Stimulated activated CD8-positive, alpha-beta memory T cell treated with anti-CD3 and anti-CD28 coated beads, Interleukin-7, amount 100 ng/mL, for 24 hours (primary cell): ENCODE results near the gene MME.

Source experiments
- DNase-seq: peaks from one replicate; pipeline ENCODE4 v3.0.0-alpha.2; 2020; ENCODE audit warnings: low read depth

MME gene

DNA sequence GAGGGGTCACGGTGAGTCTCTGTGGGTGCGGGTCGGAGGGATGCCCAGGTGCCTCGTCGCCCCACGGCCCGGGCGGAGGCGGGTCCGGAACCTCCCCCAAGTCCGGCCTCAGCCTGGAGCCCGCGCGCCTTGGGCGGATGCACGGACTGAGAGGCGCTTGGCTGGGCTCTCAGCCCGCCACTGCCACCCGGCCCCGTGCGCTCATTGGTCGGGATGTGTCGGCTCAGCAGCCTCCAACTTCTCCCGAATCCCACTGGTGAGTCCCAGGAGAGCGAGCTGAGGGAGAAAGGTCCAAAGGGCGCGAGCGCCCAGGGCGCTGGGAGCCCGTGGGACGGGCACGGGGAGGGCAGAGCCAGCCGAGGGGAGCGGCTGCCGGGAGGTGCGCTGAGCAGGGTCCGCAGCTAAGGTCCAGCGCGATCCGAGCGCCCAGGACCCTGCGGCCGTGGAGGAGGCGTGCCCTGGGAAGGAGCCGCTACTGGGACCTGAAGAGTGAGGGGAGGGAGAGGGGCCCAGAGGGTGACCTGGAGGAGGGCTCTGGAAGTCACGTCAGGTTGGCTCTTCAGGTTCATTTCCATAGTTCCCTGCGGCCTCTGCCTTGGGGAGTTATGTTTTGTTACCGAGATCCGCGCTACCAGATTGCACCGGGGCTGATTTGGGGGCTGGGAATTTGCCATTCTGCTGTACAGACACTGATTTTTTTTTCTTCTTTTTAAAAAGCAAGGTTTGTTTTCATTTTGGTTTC lies at the start of gene MME:
TSS of gene MME (plus strand) at position 574 of the 742 bp plus-strand sequence. CDS start 3,849 bp downstream, outside the sequence.
- DNase-seq = no peak

DNA sequence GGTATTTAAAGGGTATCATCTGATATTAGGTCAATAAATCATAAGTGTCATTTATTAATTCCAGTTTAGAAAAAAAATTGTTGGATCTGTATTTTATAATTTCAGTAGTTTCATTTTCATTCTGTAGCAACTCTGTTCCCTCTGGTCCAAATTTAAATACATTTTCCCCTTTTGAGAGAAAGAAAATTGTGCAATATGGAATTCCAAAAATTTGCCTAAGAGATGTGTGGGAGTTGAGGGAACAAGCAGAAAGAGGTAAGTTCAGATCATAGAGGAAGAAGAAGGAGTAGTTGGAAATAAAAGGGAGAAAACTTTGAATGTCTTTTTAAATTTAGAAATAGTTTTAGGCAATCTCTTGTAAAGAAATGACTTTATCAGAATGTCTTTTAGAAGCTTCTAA lies 48.9 kb upstream of the MME start:
- no peak for DNase-seq

DNA sequence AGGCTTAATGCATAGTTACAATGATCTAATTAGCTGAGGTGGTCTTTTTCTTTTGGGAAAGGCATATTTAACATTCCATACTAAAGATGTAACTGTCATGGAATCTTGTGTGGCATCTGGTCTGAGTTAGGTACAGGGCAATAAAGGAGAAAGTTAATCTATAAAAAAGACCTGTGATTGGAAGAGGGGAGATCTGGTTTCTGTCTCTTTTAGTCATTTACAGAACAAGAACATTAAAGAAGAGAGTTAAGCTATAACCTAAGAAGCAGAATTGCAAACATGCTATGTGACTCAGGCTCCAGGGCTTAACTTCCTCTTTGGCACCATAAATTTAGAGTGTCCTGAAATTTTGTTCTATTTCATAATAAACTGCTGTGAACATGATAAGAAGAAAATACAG lies 47.2 kb upstream of the MME start:
- DNase-seq = no peak

DNA sequence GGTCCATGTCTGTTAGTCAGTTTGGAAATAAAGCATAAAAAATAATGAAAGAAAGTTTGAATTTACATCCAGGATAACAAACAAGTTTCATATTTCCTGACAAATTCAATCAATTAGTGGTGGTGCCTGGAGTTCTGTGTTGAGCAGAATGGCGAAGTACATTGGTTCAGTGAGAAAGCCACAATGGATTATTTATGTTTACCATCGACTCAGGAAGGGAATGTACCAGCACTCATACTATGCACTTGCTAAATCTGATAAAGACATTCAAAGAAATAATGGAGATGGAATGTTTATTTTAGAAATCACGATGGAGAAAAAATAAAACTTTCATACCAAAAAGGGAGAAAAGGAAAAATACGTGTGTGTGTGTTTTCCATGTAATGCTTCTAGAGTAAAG lies 45.3 kb upstream of the MME start:
- DNase-seq = no peak

DNA sequence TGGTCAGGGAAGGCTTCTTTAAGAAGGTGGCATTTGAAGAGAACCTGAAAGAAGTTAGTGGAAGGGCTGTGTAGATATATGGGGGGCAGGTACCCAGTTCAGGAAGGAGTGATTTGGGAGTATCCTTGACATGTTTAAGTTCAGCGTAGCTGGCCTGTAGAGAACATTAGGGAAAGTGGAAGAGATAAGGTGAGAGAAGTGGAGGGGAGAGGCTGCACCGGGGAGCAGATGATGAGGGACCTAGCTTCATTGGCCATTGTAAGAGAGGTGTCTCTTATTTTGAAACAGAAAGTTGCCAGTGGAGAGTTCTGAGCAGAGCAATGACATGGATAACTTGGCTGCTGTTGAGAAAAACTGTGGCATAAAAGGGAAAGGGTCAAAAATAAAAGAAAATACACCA lies 44.6 kb upstream of the MME start:
- no peak for DNase-seq

DNA sequence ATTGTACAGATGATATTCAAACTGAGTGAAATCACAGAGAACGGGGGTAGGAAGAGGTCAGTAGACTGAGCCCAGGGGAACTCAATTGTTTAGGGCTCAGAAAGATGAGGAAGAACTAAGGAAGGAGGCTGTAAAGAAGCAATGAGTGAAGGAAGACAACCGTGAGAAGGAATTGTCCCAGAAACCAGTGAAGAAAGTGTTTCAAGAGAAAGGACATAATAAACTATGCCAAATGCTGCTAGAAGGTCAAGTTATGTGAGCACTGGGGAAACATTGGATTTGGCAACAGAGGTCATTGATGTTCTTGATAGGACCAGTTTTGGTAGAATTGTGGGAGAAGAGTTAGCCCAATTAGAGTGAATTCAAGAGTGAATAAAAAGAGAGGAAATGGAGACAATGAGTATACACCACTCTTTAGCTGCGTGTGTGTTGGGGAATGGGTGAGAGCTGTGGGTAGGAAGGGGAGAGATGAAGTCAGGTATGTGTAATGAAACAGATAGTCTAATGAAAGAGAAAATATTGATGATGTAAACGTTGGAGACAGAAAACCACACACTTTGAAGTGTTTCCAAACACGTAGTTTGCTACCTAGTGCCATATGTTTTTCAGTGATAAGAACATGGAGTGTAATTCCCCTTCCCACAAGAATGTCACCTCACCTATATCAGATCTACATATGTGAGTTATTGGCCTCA lies 42.5 kb upstream of the MME start:
- no peak for DNase-seq

DNA sequence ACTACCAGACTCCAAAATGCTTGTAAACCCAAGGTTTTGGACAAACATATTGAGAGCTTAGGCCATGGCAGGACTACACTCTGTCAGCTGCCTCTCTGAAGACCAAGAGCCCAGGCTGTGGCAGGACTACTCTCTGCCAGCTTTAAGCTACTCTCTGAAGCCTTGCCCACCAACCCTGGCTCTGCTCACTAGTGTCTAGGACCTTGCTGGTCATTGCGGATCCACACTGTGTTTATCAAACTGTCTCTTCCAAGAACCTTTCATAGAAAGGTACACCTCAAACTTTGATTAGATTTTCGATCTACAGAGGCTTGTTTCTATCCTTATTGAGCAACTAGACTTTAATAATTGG lies 41.9 kb upstream of the MME start:
- no peak for DNase-seq

DNA sequence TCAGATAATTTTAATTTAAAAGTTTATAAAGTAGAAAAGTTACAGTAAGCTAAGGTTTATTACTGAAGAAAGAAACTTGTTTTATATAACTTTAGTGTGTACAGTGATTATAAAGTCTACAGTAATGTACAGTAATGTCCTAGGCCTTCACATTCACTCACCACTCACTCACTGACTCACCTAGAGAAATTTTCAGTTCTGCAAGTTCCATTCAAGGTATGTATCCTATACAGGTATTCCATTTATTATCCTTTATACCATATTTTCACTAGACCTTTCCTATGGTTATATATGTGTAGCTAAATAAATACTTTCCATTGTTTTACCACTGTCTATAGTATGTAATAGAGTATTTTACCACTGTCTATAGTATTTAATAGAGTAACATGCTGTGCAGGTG lies 33.2 kb upstream of the MME start:
- DNase-seq = no peak

DNA sequence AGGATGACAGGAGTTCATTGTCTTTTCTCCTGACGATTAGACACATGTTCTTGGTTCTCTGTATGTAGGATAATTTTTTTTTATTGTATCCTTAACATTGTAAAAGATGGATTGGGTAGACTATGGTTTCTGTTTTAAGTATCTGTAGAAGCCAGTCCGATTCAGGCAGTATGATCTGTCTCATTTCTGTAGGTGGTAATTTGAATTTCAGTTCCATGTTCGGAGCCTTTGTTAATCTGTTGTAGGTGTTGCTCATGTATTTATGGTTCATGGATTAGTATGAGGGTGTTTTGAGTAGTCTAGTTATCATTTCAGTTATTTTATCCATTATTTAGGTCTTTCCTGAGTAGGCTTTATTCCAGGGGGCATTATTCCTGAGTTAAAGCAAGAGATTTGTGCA lies 32.4 kb upstream of the MME start:
- no peak for DNase-seq

DNA sequence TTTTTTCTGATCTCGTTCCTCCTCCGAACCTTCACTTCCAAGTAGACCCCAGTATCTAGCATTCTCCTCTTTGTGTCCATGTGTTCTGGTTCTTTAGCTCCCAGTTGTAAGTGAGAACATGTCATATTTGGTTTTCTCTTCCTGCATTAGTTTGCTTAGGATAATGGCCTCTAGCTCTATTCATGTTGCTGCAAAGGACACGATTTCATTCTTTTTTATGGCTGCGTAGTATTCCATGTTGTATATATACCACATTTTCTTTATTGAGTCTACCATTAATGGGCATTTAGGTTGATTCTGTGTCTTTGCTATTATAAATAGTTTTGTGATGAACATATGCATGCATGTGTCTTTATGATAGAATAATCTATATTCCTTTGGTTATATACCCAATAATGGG lies 30.2 kb upstream of the MME start:
- DNase-seq = no peak

DNA sequence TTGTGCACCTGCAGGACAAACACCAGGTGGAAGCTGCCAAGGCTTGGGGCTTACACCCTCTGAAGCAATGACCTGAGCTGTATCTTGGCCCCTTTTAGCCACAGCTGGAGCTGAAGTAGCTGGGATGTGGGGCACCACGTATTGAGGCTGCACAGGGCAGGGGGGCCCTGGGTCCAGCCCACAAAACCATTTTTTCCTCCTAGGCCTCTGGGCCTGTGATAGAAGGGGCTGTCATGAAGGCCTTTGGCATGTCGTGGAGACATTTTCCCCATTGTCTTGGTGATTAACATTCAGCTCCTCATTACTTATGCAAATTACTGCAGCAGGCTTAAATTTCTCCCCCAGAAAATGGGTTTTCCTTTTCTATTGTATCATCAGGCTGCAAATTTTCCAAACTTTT lies 27.6 kb upstream of the MME start:
- DNase-seq = no peak

DNA sequence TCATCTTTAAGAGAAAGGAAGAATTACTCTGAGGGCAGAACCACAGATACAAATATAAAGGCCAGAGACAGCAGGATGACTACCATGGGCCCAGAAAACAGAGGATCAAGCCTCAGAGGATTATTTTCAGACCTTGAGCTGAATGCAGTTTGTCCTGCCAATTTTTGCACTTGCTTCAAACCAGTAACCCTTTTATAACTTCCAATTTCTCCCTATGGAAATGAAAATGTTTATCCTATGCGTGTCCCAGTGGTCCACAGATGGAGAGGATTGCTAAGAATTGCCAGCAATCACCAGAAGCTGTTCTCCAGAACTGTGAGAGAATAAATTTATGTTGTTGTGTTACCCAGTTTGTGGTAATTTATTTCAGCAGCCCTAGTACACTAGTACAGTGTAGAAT lies 26.4 kb upstream of the MME start:
- DNase-seq = no peak

DNA sequence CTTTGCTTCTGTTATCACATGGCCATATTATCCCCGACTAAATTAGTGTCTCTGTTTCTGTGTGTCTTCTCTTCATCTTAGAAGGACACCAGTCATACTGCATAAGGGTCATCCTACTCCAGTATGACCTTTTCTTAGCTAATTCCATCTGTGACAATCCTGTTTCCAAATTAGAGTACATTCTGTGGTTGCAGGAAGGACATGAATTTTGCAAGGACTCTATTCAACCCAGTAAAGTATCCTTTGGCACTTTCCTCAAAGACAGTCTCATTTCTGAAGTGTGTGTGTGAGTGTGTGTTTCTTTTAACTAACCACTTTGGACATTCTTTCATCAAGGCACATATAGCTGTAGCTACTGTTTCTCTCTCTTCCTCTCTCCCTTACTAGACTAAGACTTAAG lies 15.2 kb upstream of the MME start:
- no peak for DNase-seq

DNA sequence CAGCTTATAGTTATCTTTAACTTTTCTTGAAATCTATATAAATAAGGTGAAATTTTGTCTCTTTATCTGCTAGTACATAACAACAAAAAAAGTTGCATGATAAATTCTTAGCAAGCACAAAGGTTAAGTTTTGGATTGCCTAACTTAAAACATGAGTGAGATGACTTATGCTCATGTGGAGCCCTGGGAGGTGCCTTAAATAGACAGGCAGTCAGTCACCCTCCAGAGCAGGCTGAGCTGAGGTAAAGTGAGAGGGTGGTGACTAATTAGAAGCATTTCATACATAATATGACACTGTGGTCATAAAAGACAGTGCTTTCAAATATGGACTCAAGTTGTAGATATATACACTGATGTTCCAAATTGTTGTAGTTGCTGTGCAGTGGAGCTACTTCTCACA lies 14.6 kb upstream of the MME start:
- no peak for DNase-seq

DNA sequence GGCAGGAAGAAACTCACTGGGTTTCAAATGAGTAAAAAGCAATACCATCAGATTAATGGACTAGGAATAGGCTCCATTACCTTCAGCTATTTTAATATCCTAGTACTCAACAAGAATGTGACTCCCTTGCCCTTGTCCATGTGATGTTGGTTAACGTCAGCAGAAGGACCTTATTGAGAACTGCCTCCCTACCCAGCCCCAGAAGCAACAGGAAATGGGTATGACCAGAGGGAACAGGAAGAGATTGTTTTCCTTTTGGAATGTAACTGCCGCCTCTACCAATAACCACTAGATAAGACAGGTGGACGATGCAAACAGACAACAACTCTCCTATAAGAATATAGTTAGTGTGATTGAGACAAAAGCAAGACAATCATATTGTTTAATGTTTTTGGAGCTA lies 10.4 kb upstream of the MME start:
- no peak for DNase-seq

DNA sequence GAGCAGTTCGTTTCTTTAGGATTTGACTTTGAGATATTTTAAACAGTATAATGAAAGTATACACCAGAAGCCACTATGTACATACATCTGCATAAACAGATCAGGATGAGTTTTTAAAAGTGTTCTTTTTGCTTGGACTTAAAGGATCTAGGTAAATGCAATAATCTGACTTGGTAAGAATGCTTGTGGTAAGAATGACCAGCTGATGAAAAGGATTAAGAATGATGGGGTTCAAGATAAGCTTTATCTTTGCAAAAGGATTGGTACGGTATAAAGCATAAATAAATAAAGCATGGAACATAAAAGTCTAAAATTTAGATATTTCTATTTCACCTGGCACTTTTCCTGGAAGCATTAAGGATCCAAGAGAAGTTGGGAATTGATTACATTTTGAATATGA lies 9.8 kb upstream of the MME start:
- DNase-seq = no peak

DNA sequence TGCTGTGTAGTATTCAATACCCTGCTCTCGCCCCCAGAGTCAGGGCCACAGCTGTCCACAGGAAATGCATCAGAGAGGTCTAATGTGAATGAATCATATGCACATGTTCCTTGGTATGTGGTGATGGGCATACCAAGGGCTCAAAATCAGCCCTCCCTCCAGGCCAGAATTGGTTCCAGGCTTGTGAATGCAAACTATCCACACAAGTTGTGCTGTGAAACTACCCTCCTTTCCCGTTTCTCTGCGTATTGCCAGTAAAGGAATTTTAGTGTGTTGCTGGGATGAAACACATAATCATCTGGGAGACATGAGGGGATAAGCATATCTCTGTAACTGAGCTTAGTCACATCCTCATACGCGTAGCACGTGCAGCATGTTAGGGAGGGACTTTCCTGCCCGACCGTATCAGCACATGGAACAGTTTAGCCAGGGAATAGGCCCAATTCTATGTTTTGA lies 9.2 kb upstream of the MME start:
- DNase-seq = no peak

DNA sequence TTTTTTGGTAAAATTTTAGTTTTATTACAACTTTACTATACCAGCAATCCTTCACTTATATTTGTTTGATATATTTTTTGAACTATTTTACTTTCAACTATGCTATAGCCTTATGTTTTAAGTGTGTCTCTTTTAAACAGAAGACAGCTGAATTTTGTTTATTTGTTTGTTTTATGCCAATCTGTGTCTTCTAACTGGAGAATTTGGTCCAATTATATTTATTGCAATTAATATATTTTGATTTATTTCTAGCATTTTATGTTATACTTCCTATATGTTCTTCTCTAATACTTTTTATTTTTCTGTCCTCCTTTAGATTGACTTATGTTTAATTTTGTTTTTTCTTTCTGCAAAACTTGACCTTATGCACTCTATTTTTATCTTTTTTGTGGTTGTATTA lies 4.9 kb upstream of the MME start:
- DNase-seq = no peak

DNA sequence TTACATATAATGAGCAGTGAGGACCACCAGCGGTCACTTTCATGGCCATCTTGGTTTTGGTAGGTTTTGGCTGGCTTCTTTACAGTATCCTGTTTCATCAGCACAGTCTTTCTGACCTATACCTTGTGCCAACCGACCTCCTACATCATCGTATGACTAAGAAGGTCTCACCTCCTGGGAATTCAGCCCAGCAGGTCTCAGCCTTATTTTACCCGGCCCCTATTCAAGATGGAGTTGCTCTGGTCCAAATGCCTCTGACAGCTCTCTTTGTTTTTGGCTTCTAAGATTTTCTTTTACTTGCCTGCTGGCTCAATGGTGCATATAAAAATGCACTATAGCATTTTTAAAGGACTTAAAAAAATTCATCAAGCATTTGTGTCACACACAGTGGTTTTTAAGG lies 3.2 kb upstream of the MME start:
- DNase-seq = no peak

DNA sequence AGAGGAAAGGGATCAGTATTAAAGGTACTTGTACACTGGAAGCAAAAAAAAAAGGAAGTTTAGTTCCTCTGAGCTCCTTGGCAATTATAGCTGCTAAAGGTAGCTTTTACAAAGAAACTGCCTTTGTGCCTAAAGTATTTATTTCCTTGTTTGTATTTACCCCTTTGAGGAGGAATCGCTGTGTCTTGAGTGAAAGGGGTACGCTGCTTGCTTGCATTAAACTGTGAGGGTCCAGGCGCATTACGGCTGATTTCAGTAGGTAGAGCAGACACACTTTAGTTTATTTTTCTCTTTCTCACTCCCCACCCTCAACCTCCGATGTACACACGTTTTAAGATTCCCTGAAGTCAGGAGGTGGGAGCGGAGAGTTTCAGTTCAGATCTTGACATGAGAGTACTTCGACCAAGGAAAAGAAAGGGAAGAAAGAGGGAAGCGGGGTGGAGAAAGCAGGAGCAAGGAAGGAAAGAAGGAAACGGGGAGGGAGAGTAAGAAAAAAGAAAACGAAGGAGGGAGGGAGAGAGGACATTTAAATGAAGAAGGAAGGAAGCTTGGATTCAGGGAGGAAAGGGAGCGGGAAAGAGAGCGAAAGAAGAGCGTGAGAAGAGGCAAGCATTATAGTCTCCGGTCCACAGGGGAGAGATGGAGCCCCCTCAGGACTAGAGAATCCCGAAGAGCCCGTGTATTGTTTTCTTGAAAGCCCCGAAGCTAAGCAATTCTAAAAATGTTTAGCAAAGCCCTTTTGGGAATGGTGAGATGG lies 1.2 kb upstream of the MME start:
- DNase-seq = no peak

DNA sequence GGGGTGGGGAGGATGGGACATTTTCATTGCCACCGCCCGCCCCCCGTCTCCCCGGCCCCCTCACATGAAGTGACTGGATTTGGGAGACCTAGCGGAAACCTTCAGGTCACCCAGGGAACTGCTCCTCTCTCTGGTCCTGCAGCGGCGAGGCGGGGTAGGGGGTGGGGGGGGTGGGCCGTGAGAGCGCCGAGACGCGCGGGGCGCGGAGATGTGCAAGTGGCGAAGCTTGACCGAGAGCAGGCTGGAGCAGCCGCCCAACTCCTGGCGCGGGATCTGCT lies 712 bp upstream of the MME start:
- DNase-seq = no peak

DNA sequence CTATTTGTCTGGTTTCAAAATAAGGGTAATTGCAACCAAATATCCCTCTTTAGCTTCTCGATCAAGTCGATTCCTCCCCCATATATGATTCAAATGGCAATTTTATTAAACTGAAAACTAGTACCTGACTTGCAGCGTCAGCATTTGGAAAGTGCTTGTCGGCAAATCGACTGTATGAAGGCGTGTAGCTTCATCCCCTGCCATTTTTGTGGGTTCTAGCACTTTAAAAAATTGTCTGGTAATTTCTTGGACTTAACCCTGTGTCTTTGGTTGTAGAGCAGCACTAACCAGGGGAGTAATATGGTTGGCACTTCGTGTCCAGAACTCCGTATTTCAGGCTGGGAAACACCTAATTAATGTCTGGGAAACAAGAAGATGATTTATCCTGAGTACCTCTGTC lies 573 bp downstream of the MME start:
- DNase-seq = no peak

DNA sequence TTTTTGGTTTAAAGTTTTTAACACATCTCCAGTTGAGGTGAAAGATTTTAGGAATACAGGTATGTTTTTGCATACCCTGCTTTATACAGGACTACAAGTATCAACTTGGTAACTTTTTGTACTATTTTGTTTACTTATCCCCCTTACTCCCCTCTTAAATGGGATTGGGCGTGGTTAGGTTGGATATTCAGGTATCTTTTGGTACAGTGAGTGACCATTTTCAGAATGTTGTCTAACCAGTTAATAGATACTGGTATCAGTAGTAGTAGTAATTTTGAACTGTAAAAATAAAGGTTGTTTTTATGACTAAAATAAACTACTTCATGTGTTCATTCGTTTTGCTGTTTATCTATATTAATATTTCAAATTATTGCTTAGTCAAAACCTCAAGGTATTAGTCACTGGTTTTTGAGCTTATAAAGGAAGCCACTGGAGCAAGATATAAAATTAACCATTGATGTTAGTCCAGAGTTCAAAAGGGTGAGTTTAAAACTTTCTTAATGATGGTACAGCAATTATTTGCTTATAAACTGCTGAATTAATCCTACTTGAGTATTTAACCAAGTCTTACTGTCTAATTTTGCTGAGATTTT lies 3.3 kb downstream of the MME start:
- DNase-seq = no peak
